Measurements from ENCODE around the gene LRRC2.
"Not testable (repeated sequence)": the region's sequence is repeated elsewhere in the genome, so short reads cannot be mapped to it uniquely, and the experiment has no call there.

Gene LRRC2

GRCh38 chr3:46549989-46550388 is 16.1 kb downstream of the LRRC2 start:
- TF ChIP-seq, protein P1, sequence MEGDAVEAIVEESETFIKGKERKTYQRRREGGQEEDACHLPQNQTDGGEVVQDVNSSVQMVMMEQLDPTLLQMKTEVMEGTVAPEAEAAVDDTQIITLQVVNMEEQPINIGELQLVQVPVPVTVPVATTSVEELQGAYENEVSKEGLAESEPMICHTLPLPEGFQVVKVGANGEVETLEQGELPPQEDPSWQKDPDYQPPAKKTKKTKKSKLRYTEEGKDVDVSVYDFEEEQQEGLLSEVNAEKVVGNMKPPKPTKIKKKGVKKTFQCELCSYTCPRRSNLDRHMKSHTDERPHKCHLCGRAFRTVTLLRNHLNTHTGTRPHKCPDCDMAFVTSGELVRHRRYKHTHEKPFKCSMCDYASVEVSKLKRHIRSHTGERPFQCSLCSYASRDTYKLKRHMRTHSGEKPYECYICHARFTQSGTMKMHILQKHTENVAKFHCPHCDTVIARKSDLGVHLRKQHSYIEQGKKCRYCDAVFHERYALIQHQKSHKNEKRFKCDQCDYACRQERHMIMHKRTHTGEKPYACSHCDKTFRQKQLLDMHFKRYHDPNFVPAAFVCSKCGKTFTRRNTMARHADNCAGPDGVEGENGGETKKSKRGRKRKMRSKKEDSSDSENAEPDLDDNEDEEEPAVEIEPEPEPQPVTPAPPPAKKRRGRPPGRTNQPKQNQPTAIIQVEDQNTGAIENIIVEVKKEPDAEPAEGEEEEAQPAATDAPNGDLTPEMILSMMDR (IDR thresholded peaks at IDR 0.05; ENCODE audit: low read depth, low read length) = no peak
- H3K4me3 ChIP-seq (ENCODE audit: low read depth, low read length) = no peak overlapping the region

GRCh38 chr3:46549408-46549904 is 16.6 kb downstream of the LRRC2 start:
- no peak overlapping the region for H3K4me3 ChIP-seq (ENCODE audit: low read depth, low read length)
- TF ChIP-seq, protein P1 (IDR thresholded peaks at IDR 0.05; ENCODE audit: low read depth, low read length) = no peak

- H3K4me3 ChIP-seq (ENCODE audit: low read depth, low read length) = not testable (repeated sequence)
These were observed 17.5 kb downstream of the LRRC2 start for GRCh38 chr3:46548611-46549010.

- H3K4me3 ChIP-seq (ENCODE audit: low read depth, low read length) = no peak overlapping the region
- TF ChIP-seq, protein P1 (IDR thresholded peaks at IDR 0.05; ENCODE audit: low read depth, low read length) = no peak
These were observed 19.1 kb downstream of the LRRC2 start for GRCh38 chr3:46546896-46547440.

GRCh38 chr3:46545818-46546630 is 20.1 kb downstream of the LRRC2 start:
- TF ChIP-seq, protein P1 (IDR thresholded peaks at IDR 0.05; ENCODE audit: low read depth, low read length) = no peak
- H3K4me3 ChIP-seq (ENCODE audit: low read depth, low read length) = no peak overlapping the region

DNA sequence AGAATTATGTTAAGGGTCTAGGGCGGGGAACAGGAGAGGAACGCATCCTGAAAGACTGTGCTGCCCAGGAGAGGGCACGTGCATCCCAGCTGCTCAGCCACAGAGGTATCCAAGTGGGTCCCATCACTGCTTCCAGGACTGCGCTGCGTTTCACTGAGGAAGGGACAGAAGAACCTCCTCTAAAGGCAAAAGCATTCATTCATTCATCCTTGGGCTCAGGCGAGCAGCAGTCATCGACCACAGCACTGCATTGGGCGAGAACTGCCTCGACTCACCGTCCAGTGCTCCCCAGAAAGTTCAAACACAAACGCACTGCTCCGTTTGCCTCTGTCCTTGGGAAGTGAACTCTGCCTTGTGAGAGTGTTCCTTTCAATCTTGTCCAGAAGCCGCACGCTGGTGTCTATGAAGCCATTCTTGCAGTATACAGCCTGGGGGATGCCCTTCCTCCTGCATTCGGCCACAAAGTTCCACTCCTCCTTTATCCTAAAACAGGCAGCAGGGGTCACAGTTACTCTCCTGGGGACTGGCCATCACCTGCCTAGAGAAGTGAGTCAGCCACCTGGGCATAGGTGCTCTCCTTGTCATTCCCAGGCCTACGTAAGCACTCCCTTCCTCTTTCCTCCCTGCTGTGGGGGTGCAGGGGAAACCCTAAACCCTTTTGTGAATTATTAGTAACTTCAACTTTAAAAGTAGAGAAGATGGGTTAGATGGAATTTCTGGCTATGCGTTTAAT is 21.2 kb downstream of the LRRC2 start:
- H3K4me3 ChIP-seq (ENCODE audit: low read depth, low read length) = no peak overlapping the region
- TF ChIP-seq, protein P1 (IDR thresholded peaks at IDR 0.05; ENCODE audit: low read depth, low read length) = no peak

DNA sequence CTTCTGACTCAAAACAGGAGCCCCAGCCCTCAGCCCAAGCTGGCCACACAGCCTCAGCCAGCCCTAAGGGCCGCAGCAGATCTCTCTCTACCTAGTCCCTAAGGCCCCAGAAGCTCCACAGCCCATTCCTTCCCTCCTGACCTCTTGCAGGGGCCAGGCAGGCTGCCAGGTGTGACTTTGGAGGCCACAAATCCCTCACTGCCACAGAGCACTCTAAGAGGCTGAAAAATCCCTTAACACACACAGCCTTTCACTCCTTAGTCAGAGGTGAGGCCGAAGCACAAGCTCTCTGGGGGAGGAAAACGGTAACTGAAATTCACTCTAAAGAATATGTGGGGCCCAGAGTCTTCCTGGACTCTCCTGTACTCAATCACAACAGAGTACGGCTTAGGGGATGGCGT is 23.3 kb downstream of the LRRC2 start:
- TF ChIP-seq, protein P1 (IDR thresholded peaks at IDR 0.05; ENCODE audit: low read depth, low read length) = no peak

More for the DNA sequence above, 23.3 kb downstream of the LRRC2 start:
- H3K4me3 ChIP-seq (ENCODE audit: low read depth, low read length) = no peak overlapping the region
